HG03175 (cell line): ENCODE results near the gene ANXA6.

Experiments
- ATAC-seq: cut with Tn5 transposase; IDR thresholded peaks from one replicate; pipeline ENCODE4 v1.9.1; 2021; ENCODE audit warnings: mild to moderate bottlenecking, moderate library complexity; ENCODE audit not compliant: unreplicated experiment

ANXA6 gene

GRCh38 chr5:151068433-151069197 lies 89.0 kb downstream of the ANXA6 start:
- ATAC-seq = peak; percentile 72

GRCh38 chr5:151067632-151068432 lies 89.7 kb downstream of the ANXA6 start:
- ATAC-seq = no peak

GRCh38 chr5:151066920-151067319 lies 90.7 kb downstream of the ANXA6 start:
- ATAC-seq = no peak

GRCh38 chr5:151065609-151066008 lies 92.0 kb downstream of the ANXA6 start:
- no peak for ATAC-seq

GRCh38 chr5:151064916-151065499 lies 92.6 kb downstream of the ANXA6 start:
- no peak for ATAC-seq

GRCh38 chr5:151063142-151063989 lies 94.2 kb downstream of the ANXA6 start:
- ATAC-seq = no peak

GRCh38 chr5:151062405-151063141 lies 95.0 kb downstream of the ANXA6 start:
- no peak for ATAC-seq

GRCh38 chr5:151060742-151061141 lies 96.8 kb downstream of the ANXA6 start:
- no peak for ATAC-seq

- no peak for ATAC-seq
Observed at GRCh38 chr5:151058891-151059489, 98.6 kb downstream of the ANXA6 start.

GRCh38 chr5:151058301-151058700 lies 99.3 kb downstream of the ANXA6 start:
- ATAC-seq = no peak

- ATAC-seq = no peak
Observed at GRCh38 chr5:151056379-151057325, 100.9 kb downstream of the ANXA6 start.

GRCh38 chr5:151055336-151055735 lies 102.2 kb downstream of the ANXA6 start:
- ATAC-seq = no peak

- ATAC-seq = no peak
Observed at GRCh38 chr5:151054709-151055108, 102.9 kb downstream of the ANXA6 start.

GRCh38 chr5:151053796-151054462 lies 103.7 kb downstream of the ANXA6 start:
- ATAC-seq = no peak

- no peak for ATAC-seq
Observed at GRCh38 chr5:151052836-151053235, 104.7 kb downstream of the ANXA6 start.

- ATAC-seq = no peak
Observed at GRCh38 chr5:151051931-151052608, 105.5 kb downstream of the ANXA6 start.

- ATAC-seq = peak; percentile 76
Observed at GRCh38 chr5:151051066-151051930, 106.3 kb downstream of the ANXA6 start.
